GM12872 (cell line): ENCODE measurements around the gene NXF1.
A peak's percentile ranks its signal among the peaks of the same experiment; 100 is the strongest.

Experiments used
- TF ChIP-seq, protein P1 (sequence below): IDR thresholded peaks from 3 replicates; pipeline ENCODE4 v1.5.1; 2011; ENCODE audit warnings: low read depth, mild to moderate bottlenecking, low read length, moderate library complexity; ENCODE audit not compliant: insufficient read depth

Gene NXF1

GRCh38 chr11:62805076-62805892, at the start of gene NXF1:
TSS of gene NXF1 (minus strand) at chr11:62805440. CDS start at chr11:62805356, 84 bp downstream.
- TF ChIP-seq, protein P1, sequence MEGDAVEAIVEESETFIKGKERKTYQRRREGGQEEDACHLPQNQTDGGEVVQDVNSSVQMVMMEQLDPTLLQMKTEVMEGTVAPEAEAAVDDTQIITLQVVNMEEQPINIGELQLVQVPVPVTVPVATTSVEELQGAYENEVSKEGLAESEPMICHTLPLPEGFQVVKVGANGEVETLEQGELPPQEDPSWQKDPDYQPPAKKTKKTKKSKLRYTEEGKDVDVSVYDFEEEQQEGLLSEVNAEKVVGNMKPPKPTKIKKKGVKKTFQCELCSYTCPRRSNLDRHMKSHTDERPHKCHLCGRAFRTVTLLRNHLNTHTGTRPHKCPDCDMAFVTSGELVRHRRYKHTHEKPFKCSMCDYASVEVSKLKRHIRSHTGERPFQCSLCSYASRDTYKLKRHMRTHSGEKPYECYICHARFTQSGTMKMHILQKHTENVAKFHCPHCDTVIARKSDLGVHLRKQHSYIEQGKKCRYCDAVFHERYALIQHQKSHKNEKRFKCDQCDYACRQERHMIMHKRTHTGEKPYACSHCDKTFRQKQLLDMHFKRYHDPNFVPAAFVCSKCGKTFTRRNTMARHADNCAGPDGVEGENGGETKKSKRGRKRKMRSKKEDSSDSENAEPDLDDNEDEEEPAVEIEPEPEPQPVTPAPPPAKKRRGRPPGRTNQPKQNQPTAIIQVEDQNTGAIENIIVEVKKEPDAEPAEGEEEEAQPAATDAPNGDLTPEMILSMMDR: peak; percentile 32; the same call in 1 of the 3 replicates

GRCh38 chr11:62854013-62854824, 49.0 kb upstream of the NXF1 start:
- TF ChIP-seq, protein P1: no peak

GRCh38 chr11:62853279-62853965, 48.2 kb upstream of the NXF1 start:
- TF ChIP-seq, protein P1: no peak

DNA sequence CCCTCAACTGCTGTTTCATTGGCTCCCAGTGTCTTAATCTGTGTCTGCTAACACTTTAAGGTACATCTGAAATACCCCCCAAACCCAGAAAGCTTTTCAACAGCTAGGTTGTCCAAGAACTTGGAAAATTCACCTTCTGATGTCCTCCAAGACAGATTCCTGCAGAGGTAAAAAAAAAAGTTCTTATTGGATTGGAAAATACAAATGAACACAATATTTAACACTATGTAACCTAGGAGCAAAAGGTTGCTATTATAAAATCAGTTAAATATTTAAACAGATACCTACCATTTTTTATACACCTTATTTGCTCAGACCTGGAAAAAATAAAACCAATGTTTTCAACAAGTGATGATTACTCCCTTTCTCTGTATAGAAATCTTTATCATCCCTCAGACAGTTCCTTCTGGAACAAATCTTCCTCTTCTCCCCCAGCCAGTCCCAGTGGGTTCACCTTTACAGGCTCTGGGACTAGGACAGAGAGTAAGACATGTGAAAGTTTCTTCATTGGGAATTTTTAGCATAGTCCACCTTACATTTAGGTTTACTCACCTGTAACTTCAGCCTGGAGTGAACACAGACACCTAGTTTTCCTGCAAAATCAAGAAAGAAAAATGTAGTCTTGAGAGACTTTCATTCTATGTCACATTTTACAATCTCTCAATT, 47.4 kb upstream of the NXF1 start:
- TF ChIP-seq, protein P1: no peak

DNA sequence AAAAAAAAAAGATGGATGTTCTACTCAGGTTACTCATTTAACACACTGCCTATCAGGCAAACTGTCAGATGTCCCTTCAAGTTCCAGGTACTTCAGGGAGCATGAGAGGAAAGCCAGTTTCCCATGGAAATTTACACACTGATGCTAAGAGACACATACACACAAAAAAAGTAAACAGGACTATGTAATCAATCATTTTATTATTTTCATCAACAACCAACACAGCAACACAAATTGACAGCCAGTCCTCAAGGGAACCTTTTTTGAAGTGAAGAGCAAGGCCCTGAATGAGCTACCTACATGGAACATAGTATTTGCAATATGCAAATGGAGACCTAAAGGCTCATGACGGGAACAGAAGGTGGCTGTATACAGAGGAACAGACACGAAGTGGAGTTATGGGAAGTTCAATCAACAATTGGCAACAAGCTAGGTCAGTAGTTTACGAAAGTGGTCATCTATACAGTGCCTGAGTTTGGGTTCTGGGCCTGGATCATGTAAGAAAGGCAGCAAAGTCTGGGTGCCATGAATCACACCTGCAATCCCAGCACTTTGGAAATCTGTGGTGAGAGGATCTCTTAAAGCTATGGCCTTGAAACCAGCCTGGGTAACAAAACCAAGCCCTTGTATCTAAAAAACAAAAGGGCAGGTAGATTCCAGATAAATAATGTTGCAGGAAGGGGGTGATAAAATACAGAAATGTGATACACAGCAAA, 46.7 kb upstream of the NXF1 start:
- TF ChIP-seq, protein P1: no peak

GRCh38 chr11:62850911-62851806, 45.9 kb upstream of the NXF1 start:
- TF ChIP-seq, protein P1: no peak
